Activated T-cell treated with anti-CD3 and anti-CD28 coated beads, Interleukin-2, amount 50 U/mL, for 24 hours (primary cell): ENCODE results near the gene NTN1.
A peak's percentile ranks its signal among the peaks of the same experiment; 100 is the strongest.
"Not testable (repeated sequence)": the region's sequence is repeated elsewhere in the genome, so short reads cannot be mapped to it uniquely, and the experiment has no call there.

Source experiments
- DNase-seq: peaks from one replicate; pipeline ENCODE4 v3.0.0-alpha.2; 2020
- H3K27ac Mint-ChIP-seq: 2 replicates; pipeline ENCODE4 v1.8.0; 2020; ENCODE audit warnings: mild to moderate bottlenecking, mixed read lengths
- H3K27me3 Mint-ChIP-seq: 2 replicates; pipeline ENCODE4 v1.8.0; 2020; ENCODE audit warnings: mixed read lengths
- H3K36me3 Mint-ChIP-seq: 2 replicates; pipeline ENCODE4 v1.8.0; 2020; ENCODE audit warnings: low read depth, mixed read lengths
- H3K4me1 Mint-ChIP-seq: 2 replicates; pipeline ENCODE4 v1.8.0; 2020; ENCODE audit warnings: low read depth, mixed read lengths
- H3K4me3 Mint-ChIP-seq: 2 replicates; pipeline ENCODE4 v1.8.0; 2020; ENCODE audit warnings: mild to moderate bottlenecking, moderate library complexity, mixed read lengths
- H3K9me3 Mint-ChIP-seq: 2 replicates; pipeline ENCODE4 v1.8.0; 2020; ENCODE audit warnings: mixed read lengths

The NTN1 gene

DNA sequence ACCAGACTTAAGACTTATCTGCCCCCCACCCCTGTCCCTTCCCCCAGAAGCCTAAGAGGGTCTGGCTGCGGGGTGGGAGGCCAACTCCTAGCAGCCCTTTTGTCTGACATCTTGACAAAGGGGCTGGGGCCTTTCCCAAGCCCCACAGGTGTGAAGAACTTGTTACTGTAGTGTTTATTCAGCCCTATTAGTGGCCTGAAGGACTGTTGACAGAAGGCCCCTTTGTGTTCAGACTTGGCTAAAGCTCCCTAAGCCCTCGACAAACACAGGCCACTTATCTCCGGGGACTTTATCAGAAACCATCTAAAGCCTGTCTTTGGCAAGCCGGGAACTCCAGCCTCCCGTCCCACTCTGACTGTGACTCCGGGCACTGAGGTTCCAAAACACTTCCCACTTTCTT lies 129.8 kb downstream of the NTN1 start:
- Mint-ChIP-seq H3K27me3 (peaks cover 10% of the 10 kb centered on the region), H3K27ac (no peak overlapping the region), H3K9me3 (no peaks in the 10 kb centered on the region), H3K36me3 (no peaks in the 10 kb centered on the region), H3K4me3 (no peak overlapping the region), H3K4me1 (no peaks in the 10 kb centered on the region)
- DNase-seq = no peak

DNA sequence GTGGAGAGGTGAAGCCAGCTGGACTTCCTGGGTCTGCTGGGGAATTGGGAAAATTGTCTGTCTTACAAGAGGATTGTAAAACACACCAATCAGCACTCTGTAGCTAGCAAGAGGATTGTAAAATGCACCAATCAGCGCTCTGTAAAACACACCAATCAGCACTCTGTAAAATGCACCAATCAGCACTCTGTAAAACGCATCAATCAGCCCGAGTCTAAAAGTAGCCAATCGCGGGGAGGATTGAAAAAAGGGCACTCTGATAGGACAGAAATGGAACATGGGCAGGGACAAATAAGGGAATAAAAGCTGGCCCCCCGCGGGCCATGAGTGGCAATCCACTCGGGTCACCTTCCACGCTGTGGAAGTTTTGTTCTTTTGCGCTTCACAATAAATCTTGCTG lies 130.4 kb downstream of the NTN1 start:
- not testable (repeated sequence) for H3K36me3 Mint-ChIP-seq, H3K4me1 Mint-ChIP-seq, H3K4me3 Mint-ChIP-seq, DNase-seq, H3K9me3 Mint-ChIP-seq, H3K27ac Mint-ChIP-seq
- peaks cover 12% of the 10 kb centered on the region for H3K27me3 Mint-ChIP-seq

DNA sequence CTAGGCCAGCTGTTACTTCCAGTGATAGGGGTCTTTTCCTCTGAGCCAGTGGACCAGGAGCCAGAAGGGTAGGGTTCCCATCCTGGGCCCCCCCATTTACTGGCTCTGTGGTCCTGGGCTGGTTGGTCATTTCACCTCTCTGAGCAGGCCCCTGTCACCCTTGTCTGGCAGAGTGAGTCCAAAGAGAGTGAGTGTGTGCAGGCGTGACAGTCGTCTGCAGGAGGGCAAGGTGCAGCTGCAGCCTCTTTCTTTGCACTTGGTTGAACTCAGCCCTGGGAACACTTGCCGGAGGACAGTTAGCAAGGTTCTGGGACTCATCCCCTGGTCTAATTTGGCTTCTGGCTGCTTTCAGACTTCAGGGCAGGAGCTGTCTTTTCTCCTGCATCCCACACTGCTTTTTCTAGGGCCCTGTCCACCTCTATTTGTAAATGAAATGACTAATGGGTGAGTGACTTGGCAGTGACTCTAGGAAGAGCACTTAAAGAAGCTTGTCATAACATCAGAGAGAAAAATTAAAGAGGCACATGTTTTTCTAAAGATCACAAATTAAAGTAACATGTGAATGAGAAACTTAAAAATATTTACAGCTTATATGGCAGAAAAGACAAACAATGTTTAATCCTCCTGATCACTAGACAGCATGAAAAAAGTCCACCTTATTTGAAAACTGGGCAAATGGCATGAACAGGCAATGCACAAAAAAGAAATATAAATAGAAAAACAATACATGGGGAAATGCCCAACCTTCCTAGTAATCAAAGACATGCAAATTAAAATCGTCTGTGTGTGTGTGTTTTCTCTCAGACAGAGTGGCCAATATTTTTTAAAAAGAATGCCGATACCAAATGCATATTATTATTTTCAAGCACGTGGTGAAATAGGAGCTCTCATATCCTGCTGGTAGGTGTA lies 137.5 kb downstream of the NTN1 start:
- H3K27me3 Mint-ChIP-seq = peaks cover 8% of the 10 kb centered on the region
- no peaks in the 10 kb centered on the region for H3K9me3 Mint-ChIP-seq
- H3K4me1 Mint-ChIP-seq = no peaks in the 10 kb centered on the region
- no peak for DNase-seq
- no peak overlapping the region for H3K27ac Mint-ChIP-seq
- no peak overlapping the region for H3K4me3 Mint-ChIP-seq
- H3K36me3 Mint-ChIP-seq = no peaks in the 10 kb centered on the region

DNA sequence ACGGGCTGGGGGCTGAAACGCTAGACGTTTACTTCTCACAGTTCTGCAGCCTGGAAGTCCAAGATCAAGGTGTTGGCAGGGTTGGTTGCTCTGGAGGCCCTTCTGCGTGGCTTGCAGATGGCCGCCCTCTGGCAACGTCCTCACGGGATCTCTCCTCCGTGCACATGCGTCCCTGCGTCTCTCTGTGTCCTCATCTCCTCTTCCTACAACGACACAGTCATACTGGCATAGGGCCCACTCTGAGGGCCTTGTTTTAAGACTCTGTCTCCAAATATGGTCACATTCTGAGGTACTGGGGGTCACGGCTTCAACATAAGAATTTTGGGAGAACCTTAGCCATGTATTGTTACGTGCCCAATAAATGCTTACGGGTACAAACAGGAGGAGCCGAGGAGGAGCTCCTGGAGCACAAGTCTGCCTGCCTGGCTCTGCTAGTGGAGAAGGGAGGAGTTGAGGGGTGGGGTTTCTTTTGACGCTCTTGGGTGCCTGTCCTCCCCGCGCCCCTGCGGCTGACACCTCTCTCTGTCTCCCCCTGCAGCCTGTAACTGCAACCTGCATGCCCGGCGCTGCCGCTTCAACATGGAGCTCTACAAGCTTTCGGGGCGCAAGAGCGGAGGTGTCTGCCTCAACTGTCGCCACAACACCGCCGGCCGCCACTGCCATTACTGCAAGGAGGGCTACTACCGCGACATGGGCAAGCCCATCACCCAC lies 141.1 kb downstream of the NTN1 start:
- no peak overlapping the region for H3K4me3 Mint-ChIP-seq
- no peaks in the 10 kb centered on the region for H3K4me1 Mint-ChIP-seq
- no peaks in the 10 kb centered on the region for H3K9me3 Mint-ChIP-seq
- no peaks in the 10 kb centered on the region for H3K36me3 Mint-ChIP-seq
- no peak overlapping the region for H3K27ac Mint-ChIP-seq
- DNase-seq = no peak
- H3K27me3 Mint-ChIP-seq = peaks cover 6% of the 10 kb centered on the region

DNA sequence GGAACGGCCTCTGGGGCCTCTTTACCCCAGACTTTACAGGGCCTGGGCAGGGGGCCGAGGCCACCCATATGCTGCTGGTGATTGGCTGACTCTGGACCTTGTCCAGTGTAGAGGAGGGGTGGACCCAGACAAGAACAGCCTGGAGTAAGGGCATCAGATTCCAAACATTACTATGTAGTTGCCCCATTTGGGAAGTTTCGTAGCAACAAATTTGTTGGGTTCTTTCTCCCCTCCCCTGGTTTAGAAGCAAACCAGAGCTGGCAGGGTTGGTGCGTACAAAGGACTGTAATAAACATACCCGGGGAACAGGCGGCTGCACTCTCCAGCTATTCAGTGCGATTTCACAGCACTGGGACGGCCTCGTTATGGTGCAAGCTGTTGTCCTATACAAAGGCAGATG lies 145.5 kb downstream of the NTN1 start:
- no peaks in the 10 kb centered on the region for H3K9me3 Mint-ChIP-seq
- H3K4me1 Mint-ChIP-seq = peaks cover 4% of the 10 kb centered on the region
- no peak overlapping the region for H3K4me3 Mint-ChIP-seq
- H3K36me3 Mint-ChIP-seq = no peaks in the 10 kb centered on the region
- no peak overlapping the region for H3K27ac Mint-ChIP-seq
- no peak for DNase-seq
- H3K27me3 Mint-ChIP-seq = peaks cover 7% of the 10 kb centered on the region

DNA sequence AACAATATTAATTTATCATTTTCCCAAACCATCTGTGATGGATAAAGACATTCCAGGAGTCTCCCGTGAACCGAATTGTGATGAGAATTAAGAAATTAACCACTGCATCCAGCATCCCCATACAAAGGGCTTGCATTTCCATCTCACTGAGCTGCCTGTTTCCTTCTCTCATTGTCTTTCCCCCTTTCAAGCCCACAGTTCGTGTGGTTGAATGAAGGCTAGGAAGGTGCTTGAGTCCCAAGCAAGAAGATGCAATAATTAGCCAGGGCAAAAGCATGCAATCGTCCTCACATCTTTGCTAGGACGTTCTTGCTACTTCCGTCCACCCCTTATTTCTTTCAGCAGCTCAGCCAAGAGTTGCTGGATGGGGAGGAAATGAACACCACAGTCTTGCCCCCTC lies 146.1 kb downstream of the NTN1 start:
- peaks cover 7% of the 10 kb centered on the region for H3K27me3 Mint-ChIP-seq
- no peak overlapping the region for H3K4me3 Mint-ChIP-seq
- no peaks in the 10 kb centered on the region for H3K9me3 Mint-ChIP-seq
- H3K36me3 Mint-ChIP-seq = no peaks in the 10 kb centered on the region
- no peak overlapping the region for H3K27ac Mint-ChIP-seq
- no peak for DNase-seq
- peaks cover 4% of the 10 kb centered on the region for H3K4me1 Mint-ChIP-seq

DNA sequence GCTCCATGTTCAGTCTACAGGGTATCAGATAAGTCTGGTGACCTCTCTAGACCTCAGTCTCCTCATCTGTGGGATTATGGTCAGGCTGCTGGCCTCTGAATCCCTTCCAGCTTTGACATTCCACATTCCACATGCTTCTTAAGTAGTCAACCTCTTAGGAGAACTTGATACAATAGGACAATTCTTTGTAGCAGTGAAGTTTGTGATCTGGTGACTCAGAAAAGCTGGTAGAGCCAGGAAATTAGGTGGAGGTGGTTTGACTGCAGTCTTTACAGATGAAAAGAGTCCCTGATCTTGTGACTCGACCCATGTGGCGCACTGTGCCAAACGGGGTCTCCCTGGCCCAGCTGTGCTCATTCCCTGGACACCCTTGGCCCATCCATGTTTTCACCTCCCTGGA lies 147.8 kb downstream of the NTN1 start:
- Mint-ChIP-seq H3K9me3 (no peaks in the 10 kb centered on the region), H3K36me3 (no peaks in the 10 kb centered on the region), H3K27ac (no peak overlapping the region), H3K4me1 (peaks cover 4% of the 10 kb centered on the region), H3K4me3 (no peak overlapping the region), H3K27me3 (peaks cover 7% of the 10 kb centered on the region)
- DNase-seq = no peak

DNA sequence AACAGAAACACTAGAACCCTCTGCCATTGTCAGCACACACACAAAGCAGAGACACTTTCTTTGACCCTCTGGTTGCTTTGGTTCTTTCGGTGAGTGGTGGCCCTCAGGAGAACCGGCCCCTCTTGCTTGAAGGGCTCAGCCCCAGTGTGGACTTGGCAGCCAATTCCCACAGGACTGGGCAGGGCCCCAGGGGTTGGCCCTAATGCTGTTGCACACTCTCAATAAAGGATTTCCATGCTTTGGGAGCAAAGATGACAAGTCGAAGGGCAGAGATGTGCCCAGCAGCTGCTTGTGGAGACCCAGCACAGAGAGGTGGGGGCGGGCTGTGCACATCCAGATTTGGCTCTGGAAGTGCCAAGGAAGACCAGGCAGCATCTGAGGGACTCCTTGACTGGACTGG lies 149.0 kb downstream of the NTN1 start:
- peaks cover 7% of the 10 kb centered on the region for H3K27me3 Mint-ChIP-seq
- no peak for DNase-seq
- no peak overlapping the region for H3K27ac Mint-ChIP-seq
- H3K4me3 Mint-ChIP-seq = no peak overlapping the region
- H3K36me3 Mint-ChIP-seq = no peaks in the 10 kb centered on the region
- peaks cover 4% of the 10 kb centered on the region for H3K4me1 Mint-ChIP-seq
- H3K9me3 Mint-ChIP-seq = peaks cover 3% of the 10 kb centered on the region

DNA sequence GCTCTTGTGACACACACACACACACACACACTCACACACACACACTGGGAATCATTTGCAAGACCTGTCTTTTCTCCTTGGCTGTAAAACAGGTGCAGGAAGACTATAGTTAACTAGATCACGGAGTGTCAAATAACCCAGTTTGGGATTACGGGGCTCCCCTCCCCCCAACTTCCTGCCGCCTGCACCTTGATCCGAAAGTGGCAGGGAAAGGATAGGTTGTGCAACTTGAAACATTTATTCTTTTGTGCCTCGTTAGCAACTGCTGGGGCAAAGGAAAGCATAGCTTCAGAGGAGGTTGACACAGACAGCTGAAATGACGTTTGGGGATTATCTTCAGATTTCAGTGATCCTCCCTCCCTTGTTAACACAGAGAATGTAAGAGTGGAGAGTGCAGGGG lies 149.5 kb downstream of the NTN1 start:
- peaks cover 4% of the 10 kb centered on the region for H3K4me1 Mint-ChIP-seq

DNA sequence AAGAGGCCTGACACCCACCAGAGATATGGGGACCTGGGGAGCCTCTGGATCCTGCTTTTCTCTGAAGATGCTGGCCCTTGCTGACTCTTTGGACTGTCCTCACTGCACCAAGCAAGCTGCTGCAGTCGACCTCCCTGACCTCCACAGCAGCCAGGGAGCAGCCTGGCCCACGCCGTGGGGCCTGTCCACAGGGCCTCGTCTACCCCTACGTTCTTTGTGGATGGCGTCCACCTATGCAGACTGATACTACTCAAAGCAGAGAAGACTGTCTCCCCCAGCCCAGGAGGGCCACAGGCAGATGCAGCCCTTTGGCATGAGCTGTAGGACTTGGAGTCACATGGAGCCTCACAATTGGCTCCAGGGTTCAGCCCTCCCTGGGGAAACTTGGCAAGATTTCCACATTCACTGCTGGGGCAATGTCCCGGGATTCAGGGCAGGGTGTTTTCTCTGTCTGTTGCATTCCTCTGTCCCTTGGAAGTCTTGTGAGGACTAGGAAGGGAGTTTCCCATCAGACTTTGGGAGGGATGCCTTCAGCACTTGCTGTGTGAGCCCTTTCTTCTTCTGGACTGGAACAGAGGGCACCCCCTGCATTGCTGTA lies 152.2 kb downstream of the NTN1 start:
- H3K27ac Mint-ChIP-seq = no peak overlapping the region
- no peaks in the 10 kb centered on the region for H3K36me3 Mint-ChIP-seq
- peaks cover 7% of the 10 kb centered on the region for H3K27me3 Mint-ChIP-seq
- H3K4me1 Mint-ChIP-seq = peaks cover 9% of the 10 kb centered on the region
- DNase-seq = no peak
- peaks cover 3% of the 10 kb centered on the region for H3K9me3 Mint-ChIP-seq
- H3K4me3 Mint-ChIP-seq = no peak overlapping the region

More for the DNA sequence above, 149.5 kb downstream of the NTN1 start:
- H3K27me3 Mint-ChIP-seq = peaks cover 7% of the 10 kb centered on the region
- peaks cover 3% of the 10 kb centered on the region for H3K9me3 Mint-ChIP-seq
- H3K36me3 Mint-ChIP-seq = no peaks in the 10 kb centered on the region
- no peak overlapping the region for H3K27ac Mint-ChIP-seq
- no peak overlapping the region for H3K4me3 Mint-ChIP-seq
- no peak for DNase-seq

DNA sequence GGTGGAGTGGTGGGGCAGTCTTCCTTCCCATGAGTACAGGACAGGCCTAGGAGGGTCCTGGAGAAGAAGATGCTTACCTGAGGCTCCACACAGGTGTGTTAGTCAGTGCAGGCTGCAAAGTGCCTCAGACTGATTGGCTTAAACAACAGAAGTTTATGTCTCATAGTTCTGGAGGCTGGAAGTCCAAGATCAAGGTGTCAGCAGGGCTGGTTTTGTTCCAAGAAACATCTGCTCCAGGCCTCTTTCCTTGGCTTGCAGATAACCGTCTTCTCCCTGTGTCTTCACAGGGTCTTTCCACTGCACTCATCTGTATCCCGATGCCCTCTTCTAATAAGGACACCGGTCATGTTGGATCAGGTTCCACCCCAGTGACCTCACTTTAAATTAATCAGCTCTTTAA lies 153.0 kb downstream of the NTN1 start:
- H3K36me3 Mint-ChIP-seq = no peaks in the 10 kb centered on the region
- H3K9me3 Mint-ChIP-seq = peaks cover 3% of the 10 kb centered on the region
- H3K27me3 Mint-ChIP-seq = peaks cover 7% of the 10 kb centered on the region
- no peak overlapping the region for H3K4me3 Mint-ChIP-seq
- DNase-seq = no peak
- no peak overlapping the region for H3K27ac Mint-ChIP-seq
- peaks cover 9% of the 10 kb centered on the region for H3K4me1 Mint-ChIP-seq

DNA sequence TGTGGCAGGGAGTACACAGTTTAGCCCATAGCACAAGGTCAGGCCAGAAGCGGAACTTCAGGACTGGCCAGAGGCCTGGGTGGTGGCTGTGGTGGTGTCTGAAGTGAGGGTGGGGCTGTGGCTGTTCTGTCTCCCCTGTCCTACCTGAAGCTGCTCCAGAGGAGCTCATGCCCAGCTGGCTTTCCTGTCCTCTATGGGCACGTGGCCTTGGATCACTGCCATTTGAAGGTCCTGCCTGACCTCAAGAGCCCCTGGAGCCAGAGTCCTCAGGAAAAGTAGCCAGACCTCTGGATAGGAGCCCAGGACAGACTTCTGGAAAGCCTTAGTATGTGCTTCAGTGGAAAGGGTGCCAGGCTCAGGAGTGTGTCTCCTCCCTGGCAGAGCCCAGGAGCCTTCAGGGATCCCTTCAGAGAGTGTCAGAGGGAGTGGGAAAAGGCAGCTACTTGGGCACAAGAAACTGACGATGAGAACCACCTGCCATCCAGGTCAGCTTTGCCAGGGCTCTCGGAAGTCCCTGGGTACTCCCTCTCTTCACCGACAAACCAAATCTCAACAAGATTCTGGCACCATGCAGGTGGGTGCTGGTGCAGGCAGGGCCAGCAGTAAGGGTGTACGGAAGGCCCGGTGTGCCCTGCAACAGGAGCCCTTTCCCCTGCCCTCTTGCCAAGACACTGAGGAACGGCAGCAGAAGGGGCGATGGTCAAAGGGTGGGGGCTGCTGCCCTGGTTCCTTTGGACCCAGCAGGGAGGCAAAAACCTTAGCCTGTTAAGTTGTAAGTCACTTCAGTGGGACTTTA lies 153.7 kb downstream of the NTN1 start:
- no peak overlapping the region for H3K27ac Mint-ChIP-seq
- H3K9me3 Mint-ChIP-seq = peaks cover 3% of the 10 kb centered on the region
- DNase-seq = no peak
- no peaks in the 10 kb centered on the region for H3K36me3 Mint-ChIP-seq
- peaks cover 4% of the 10 kb centered on the region for H3K27me3 Mint-ChIP-seq
- H3K4me1 Mint-ChIP-seq = peaks cover 9% of the 10 kb centered on the region
- H3K4me3 Mint-ChIP-seq = no peak overlapping the region

DNA sequence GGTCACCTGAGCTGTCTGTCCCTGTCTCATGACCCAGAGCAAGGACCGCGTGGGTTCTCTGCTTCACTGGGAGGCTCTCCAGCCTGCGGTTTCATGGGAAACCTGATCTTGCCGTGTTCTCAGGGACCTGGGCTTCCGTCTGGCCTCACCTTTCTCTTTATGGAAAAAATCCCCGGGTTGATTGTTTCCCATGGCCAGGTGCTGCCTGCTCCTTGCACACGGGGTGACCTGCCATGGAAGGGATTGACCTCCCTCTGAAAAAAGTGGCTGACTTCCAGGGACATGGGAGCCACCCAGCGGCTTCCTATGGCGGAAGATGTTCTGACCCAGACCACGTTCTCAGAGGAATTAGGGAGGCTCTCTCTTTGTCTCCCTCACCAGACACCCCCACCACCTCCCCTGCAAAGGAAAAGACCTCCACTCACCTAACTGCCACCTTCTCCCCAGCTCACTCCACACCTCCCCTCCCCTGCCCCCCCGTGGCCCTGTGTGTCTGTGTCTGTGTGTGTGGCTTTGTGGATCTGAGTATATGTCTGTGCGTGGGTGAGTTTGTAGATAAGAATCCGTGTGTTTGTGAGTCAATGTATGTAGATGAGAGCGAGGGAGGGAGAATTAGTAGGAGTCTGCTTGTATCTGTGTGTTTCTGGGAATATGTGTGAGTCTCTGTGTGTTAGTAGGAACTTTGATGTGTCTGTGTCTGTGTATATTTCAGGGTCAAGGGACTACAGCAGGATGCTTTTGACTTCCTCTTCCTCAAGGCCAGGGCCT lies 154.6 kb downstream of the NTN1 start:
- Mint-ChIP-seq H3K4me1 (peaks cover 7% of the 10 kb centered on the region), H3K4me3 (no peak overlapping the region), H3K27ac (peak overlapping the region; percentile 12), H3K36me3 (no peaks in the 10 kb centered on the region), H3K9me3 (peaks cover 3% of the 10 kb centered on the region), H3K27me3 (no peaks in the 10 kb centered on the region)
- DNase-seq = no peak

DNA sequence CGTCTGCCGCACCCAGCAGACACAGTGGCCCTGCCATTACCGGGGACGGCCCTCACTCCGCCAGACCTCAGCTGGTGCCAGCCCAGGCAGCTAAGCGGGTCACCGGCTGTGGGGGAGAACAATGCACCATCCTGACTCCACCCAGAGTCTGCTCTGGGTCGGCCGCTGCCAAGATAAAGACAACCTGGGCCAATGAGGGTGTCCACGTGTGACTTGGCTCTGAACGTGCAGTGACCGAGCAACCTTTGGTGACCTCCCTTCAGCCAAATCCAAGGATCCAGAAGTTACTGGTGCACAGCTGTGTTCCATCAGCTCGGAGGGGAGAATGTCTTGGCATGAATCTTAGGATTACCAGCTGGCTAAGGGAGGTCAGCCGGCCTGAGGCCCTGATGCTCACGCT lies 155.9 kb downstream of the NTN1 start:
- H3K4me1 Mint-ChIP-seq = peaks cover 5% of the 10 kb centered on the region
- no peak overlapping the region for H3K4me3 Mint-ChIP-seq
- no peak overlapping the region for H3K27ac Mint-ChIP-seq
- no peaks in the 10 kb centered on the region for H3K36me3 Mint-ChIP-seq
- H3K9me3 Mint-ChIP-seq = peaks cover 3% of the 10 kb centered on the region
- DNase-seq = no peak
- no peaks in the 10 kb centered on the region for H3K27me3 Mint-ChIP-seq
